ENCODE data around the gene EIF4E1B. TPM values are rescaled to one million over a fixed set of nuclear protein-coding genes. Genes with fewer than 3 reads are reported as not detected.

Gene EIF4E1B
- total and polyA plus RNA-seq, 2 donors (not counting 1 experiment from before 2014, with no cell fraction given), result not detected

GRCh38 chr5:176639208-176639607 is 8.7 kb downstream of the EIF4E1B start:
- ATAC-seq (ENCODE audit: low read depth), result no peak
- no peak for DNase-seq
- no peak overlapping the region for H3K27ac Mint-ChIP-seq

GRCh38 chr5:176639981-176640380 is 9.5 kb downstream of the EIF4E1B start:
- ATAC-seq (ENCODE audit: low read depth) (no peak), DNase-seq (no peak)
- no peak overlapping the region for H3K4me2 ChIP-seq (replicated peaks; ENCODE audit: low read depth, low read length, poor library complexity, severe bottlenecking)
- H3K36me3 ChIP-seq (replicated peaks in 1 of 2; ENCODE audit: control extremely low read depth in 1 of 2, control insufficient read depth in 1 of 2, extremely low read depth in 1 of 2, insufficient read depth in 2 of 2, low read length in 1 of 2), result no peaks in the 10 kb centered on the region
- TF ChIP-seq CTCF (IDR thresholded peaks at IDR 0.05), result no peak
- TF ChIP-seq EZH2 (IDR thresholded peaks at IDR 0.05; ENCODE audit: borderline replicate concordance, insufficient read depth, low read depth, low read length, poor library complexity, severe bottlenecking), result no peak
- H2AFZ ChIP-seq (ENCODE audit: insufficient read depth, low read depth, low read length, poor library complexity, severe bottlenecking), result no peak overlapping the region
- peaks cover 2 to 4% of the 10 kb centered on the region in 2 donors for H3K4me1 ChIP-seq (ENCODE audit: control insufficient read depth in 2 of 2, insufficient read depth in 2 of 2, low read length in 2 of 2)
- no peak overlapping the region for H3K27ac ChIP-seq (ENCODE audit: low read length in 2 of 2)
- H3K4me3 Mint-ChIP-seq, result no peak overlapping the region
- H3K27ac Mint-ChIP-seq, result no peak overlapping the region
- no peaks in the 10 kb centered on the region for H3K79me2 ChIP-seq (ENCODE audit: control insufficient read depth, insufficient read depth, low read length)
- intact Hi-C loops (cut with micrococcal nuclease), result no loop called here
- peaks cover 4% of the 10 kb centered on the region for H3K4me1 Mint-ChIP-seq
- CTCF ChIA-PET, result no interaction called here
- peaks cover 0 to 24% (median 2%) of the 10 kb centered on the region in 4 experiments for H3K27me3 ChIP-seq (replicated peaks in 1 of 4; ENCODE audit: control extremely low read depth in 1 of 4, control insufficient read depth in 3 of 4, insufficient read depth in 4 of 4, low read length in 3 of 4)
- H3K27me3 Mint-ChIP-seq, result peaks cover 12% of the 10 kb centered on the region
- H3K9me3 Mint-ChIP-seq (ENCODE audit: insufficient read depth), result no peaks in the 10 kb centered on the region
- WGBS (ENCODE audit: insufficient coverage), result 100% methylated on average over 1 of the region's 4 CpGs
- POLR2A ChIA-PET, result no interaction called here
- peaks cover 0 to 12% (median 0%) of the 10 kb centered on the region in 3 donors for H3K9me3 ChIP-seq (ENCODE audit: control extremely low read depth in 1 of 3, control insufficient read depth in 2 of 3, insufficient read depth in 1 of 3, low read length in 2 of 3)
- H4K20me1 ChIP-seq (ENCODE audit: control insufficient read depth, insufficient read depth, low read length, poor library complexity, severe bottlenecking), result no peaks in the 10 kb centered on the region
- H3K9ac ChIP-seq (ENCODE audit: low read length), result no peak overlapping the region
- H3K4me3 ChIP-seq (ENCODE audit: control extremely low read depth in 1 of 5, extremely low read depth in 1 of 5, insufficient read depth in 1 of 5, low read depth in 2 of 5, low read length in 4 of 5), result no peak overlapping the region

More at GRCh38 chr5:176639208-176639607, 8.7 kb downstream of the EIF4E1B start:
- Histone ChIP-seq H3K79me2 (ENCODE audit: control insufficient read depth, insufficient read depth, low read length) (no peaks in the 10 kb centered on the region), H3K4me2 (replicated peaks; ENCODE audit: low read depth, low read length, poor library complexity, severe bottlenecking) (no peak overlapping the region), H2AFZ (ENCODE audit: insufficient read depth, low read depth, low read length, poor library complexity, severe bottlenecking) (no peak overlapping the region), H3K27ac (ENCODE audit: low read length in 2 of 2) (no peak overlapping the region), H3K9me3 (ENCODE audit: control extremely low read depth in 1 of 3, control insufficient read depth in 2 of 3, insufficient read depth in 1 of 3, low read length in 2 of 3) (peaks cover 0 to 13% (median 0%) of the 10 kb centered on the region in 3 donors), H4K20me1 (ENCODE audit: control insufficient read depth, insufficient read depth, low read length, poor library complexity, severe bottlenecking) (no peaks in the 10 kb centered on the region), H3K27me3 (replicated peaks in 1 of 4; ENCODE audit: control extremely low read depth in 1 of 4, control insufficient read depth in 3 of 4, insufficient read depth in 4 of 4, low read length in 3 of 4) (peaks cover 0 to 24% (median 2%) of the 10 kb centered on the region in 4 experiments), H3K4me1 (ENCODE audit: control insufficient read depth in 2 of 2, insufficient read depth in 2 of 2, low read length in 2 of 2) (peaks cover 8 to 12% of the 10 kb centered on the region in 2 donors), H3K4me3 (ENCODE audit: control extremely low read depth in 1 of 5, extremely low read depth in 1 of 5, insufficient read depth in 1 of 5, low read depth in 2 of 5, low read length in 4 of 5) (no peak overlapping the region), H3K36me3 (replicated peaks in 1 of 2; ENCODE audit: control extremely low read depth in 1 of 2, control insufficient read depth in 1 of 2, extremely low read depth in 1 of 2, insufficient read depth in 2 of 2, low read length in 1 of 2) (no peaks in the 10 kb centered on the region), H3K9ac (ENCODE audit: low read length) (no peak overlapping the region)
- WGBS (ENCODE audit: insufficient coverage), result 90% methylated on average over 3 of the region's 4 CpGs
- peaks cover 12% of the 10 kb centered on the region for H3K27me3 Mint-ChIP-seq
- peaks cover 8% of the 10 kb centered on the region for H3K4me1 Mint-ChIP-seq
- CTCF ChIA-PET, result interaction anchor here (1.1 kb wide), 1 partner anchor 21 kb away, joined by 3 read pairs; no protein-coding TSS in a partner anchor
- intact Hi-C loops (cut with micrococcal nuclease), result no loop called here
- H3K9me3 Mint-ChIP-seq (ENCODE audit: insufficient read depth), result no peaks in the 10 kb centered on the region
- no peak for TF ChIP-seq EZH2 (IDR thresholded peaks at IDR 0.05; ENCODE audit: borderline replicate concordance, insufficient read depth, low read depth, low read length, poor library complexity, severe bottlenecking)
- no peak for TF ChIP-seq CTCF (IDR thresholded peaks at IDR 0.05)
- POLR2A ChIA-PET, result interaction anchor here (0.5 kb wide), 1 partner anchor 102 kb away, joined by 9 read pairs; no protein-coding TSS in a partner anchor
- no peak overlapping the region for H3K4me3 Mint-ChIP-seq
